Neural progenitor cell (in vitro differentiated cells): ENCODE data around the gene HMOX2.

Experiments
- CTCF ChIP-seq: fragments of 200-600 bp; sonication (generic); IDR thresholded peaks from 2 replicates; pipeline ENCODE4 v1.5.1; 2017; ENCODE audit warnings: antibody characterized with exemption, mild to moderate bottlenecking
- EZH2phosphoT487 ChIP-seq: fragments of 200-600 bp; sonication (generic); IDR thresholded peaks from 2 replicates; pipeline ENCODE4 v1.6.1; 2017; ENCODE audit warnings: antibody characterized with exemption

- TF ChIP-seq CTCF (no peak), EZH2phosphoT487 (no peak)
Measured at GRCh38 chr16:4474192-4474961, 1.8 kb upstream of the HMOX2 start, which contains the start of gene NMRAL1.
